MCF 10A (cell line): ENCODE data around the gene PI4KA. TPM values are rescaled to one million over a fixed set of nuclear protein-coding genes. Genes with fewer than 3 reads are reported as not detected.
"Not testable (repeated sequence)": the region's sequence is repeated elsewhere in the genome, so short reads cannot be mapped to it uniquely, and the experiment has no call there.

Experiments
- BruUV-seq: library from RNA; stranded (reverse); fragments of 400-500 nt; replicated peaks from 2 replicates; lab custom pipeline; 2021; lab: Mats Ljungman, UMichigan
- CTCF ChIA-PET: fragments of 300-600 bp; sonication (Branson Sonifier 250); formaldehyde crosslinking; extraction: SDS; loops from one replicate; lab custom pipeline; 2021; ENCODE audit warnings: antibody characterized with exemption, inconsistent platforms; lab: Yijun Ruan, JAX
- POLR2A ChIA-PET: fragments of 300-600, 350-650 bp; sonication (Branson Sonifier 250); formaldehyde crosslinking; extraction: SDS; loops from one replicate; lab custom pipeline; 2020; ENCODE audit warnings: antibody characterized with exemption, inconsistent platforms; lab: Yijun Ruan, JAX
- DNase-seq: peaks from one replicate; pipeline ENCODE4 v3.0.0-alpha.2; 2018; ENCODE audit not compliant: unreplicated experiment
- H3K27ac Mint-ChIP-seq: one replicate; pipeline ENCODE4 v1.8.0; 2022; ENCODE audit warnings: mild to moderate bottlenecking, low read depth, mixed read lengths; ENCODE audit not compliant: unreplicated experiment
- H3K27me3 Mint-ChIP-seq: one replicate; pipeline ENCODE4 v1.8.0; 2022; ENCODE audit warnings: mixed read lengths; ENCODE audit not compliant: insufficient read depth, unreplicated experiment
- H3K36me3 Mint-ChIP-seq: one replicate; pipeline ENCODE4 v1.8.0; 2022; ENCODE audit warnings: mild to moderate bottlenecking, moderate library complexity, mixed read lengths; ENCODE audit not compliant: insufficient read depth, unreplicated experiment
- H3K4me1 Mint-ChIP-seq: one replicate; pipeline ENCODE4 v1.8.0; 2022; ENCODE audit warnings: mixed read lengths; ENCODE audit not compliant: insufficient read depth, unreplicated experiment
- H3K4me3 Mint-ChIP-seq: one replicate; pipeline ENCODE4 v1.8.0; 2022; ENCODE audit warnings: mild to moderate bottlenecking, moderate library complexity, mixed read lengths; ENCODE audit not compliant: unreplicated experiment
- H3K9me3 Mint-ChIP-seq: one replicate; pipeline ENCODE4 v1.8.0; 2022; ENCODE audit warnings: mixed read lengths; ENCODE audit not compliant: unreplicated experiment
- CTCF ChIP-seq: fragments of 200-600 bp; IDR thresholded peaks from one replicate; pipeline ENCODE4 v1.8.0; 2022; ENCODE audit warnings: antibody characterized with exemption, mild to moderate bottlenecking; ENCODE audit not compliant: unreplicated experiment
- intact Hi-C: fragments of 100-400 bp; cut with micrococcal nuclease; formaldehyde crosslinking; loops from 2 replicates; pipeline ENCODE4 v1.14.1; 2022
- total RNA-seq: library from RNA; stranded (reverse); gene quantifications from 2 replicates; pipeline ENCODE4 v1.2.3, GENCODE V29; 2022

Gene PI4KA
- total RNA-seq, 1 experiment from 2014 or later = 39.0 TPM

- no peak overlapping the region for H3K4me3 Mint-ChIP-seq
- CTCF ChIA-PET = no interaction called here
- H3K36me3 Mint-ChIP-seq = peaks cover 31% of the 10 kb centered on the region
- no peaks in the 10 kb centered on the region for H3K27me3 Mint-ChIP-seq
- TF ChIP-seq CTCF = no peak
- no TSS peak for BruUV-seq
- no peak overlapping the region for H3K27ac Mint-ChIP-seq
- intact Hi-C loops = no loop called here
- H3K9me3 Mint-ChIP-seq = peaks cover 12% of the 10 kb centered on the region
- POLR2A ChIA-PET = no interaction called here
- no peak for DNase-seq
- H3K4me1 Mint-ChIP-seq = no peaks in the 10 kb centered on the region
These were observed 120.1 kb downstream of the PI4KA start for GRCh38 chr22:20738394-20739089.

GRCh38 chr22:20736891-20737290 is 121.7 kb downstream of the PI4KA start:
- DNase-seq, POLR2A ChIA-PET, H3K27me3 Mint-ChIP-seq, intact Hi-C loops, H3K4me3 Mint-ChIP-seq, H3K27ac Mint-ChIP-seq, H3K4me1 Mint-ChIP-seq, BruUV-seq: not testable (repeated sequence)
- H3K9me3 Mint-ChIP-seq = peaks cover 12% of the 10 kb centered on the region
- CTCF ChIA-PET = interaction anchor here (0.6 kb wide), 1 partner anchor 892 kb away, joined by 3 read pairs; no protein-coding TSS in a partner anchor
- H3K36me3 Mint-ChIP-seq = peaks cover 35% of the 10 kb centered on the region

GRCh38 chr22:20735356-20736162 is 123.1 kb downstream of the PI4KA start:
- intact Hi-C loops, CTCF ChIA-PET, H3K4me1 Mint-ChIP-seq, DNase-seq, H3K27me3 Mint-ChIP-seq, BruUV-seq, POLR2A ChIA-PET, H3K4me3 Mint-ChIP-seq, H3K9me3 Mint-ChIP-seq, H3K27ac Mint-ChIP-seq: not testable (repeated sequence)
- peaks cover 24% of the 10 kb centered on the region for H3K36me3 Mint-ChIP-seq

GRCh38 chr22:20732431-20732830 is 126.2 kb downstream of the PI4KA start:
- H3K9me3 Mint-ChIP-seq, H3K4me1 Mint-ChIP-seq, H3K4me3 Mint-ChIP-seq, CTCF ChIA-PET, DNase-seq, POLR2A ChIA-PET, BruUV-seq, H3K27ac Mint-ChIP-seq, H3K27me3 Mint-ChIP-seq, intact Hi-C loops: not testable (repeated sequence)
- H3K36me3 Mint-ChIP-seq = peaks cover 33% of the 10 kb centered on the region

- Mint-ChIP-seq H3K27ac (no peak overlapping the region), H3K4me1 (no peaks in the 10 kb centered on the region), H3K36me3 (peaks cover 35% of the 10 kb centered on the region), H3K4me3 (no peak overlapping the region), H3K9me3 (no peaks in the 10 kb centered on the region), H3K27me3 (no peaks in the 10 kb centered on the region)
- DNase-seq = no peak
- intact Hi-C loops = no loop called here
- ChIA-PET CTCF (interaction anchor here (0.6 to 0.9 kb wide), 2 partner anchors 13 to 52 kb away, joined by 3 to 6 read pairs; no protein-coding TSS in a partner anchor), POLR2A (no interaction called here)
- BruUV-seq = no TSS peak
- no peak for TF ChIP-seq CTCF
These were observed 129.4 kb downstream of the PI4KA start for GRCh38 chr22:20729194-20729593.
